GM10847 (cell line): ENCODE data around the gene TST.

Source experiments
- POLR2A ChIP-seq: IDR thresholded peaks from 2 replicates; pipeline ENCODE4 v1.6.1; 2011; ENCODE audit not compliant: insufficient read length; ENCODE audit errors: extremely low read depth

TST gene

DNA sequence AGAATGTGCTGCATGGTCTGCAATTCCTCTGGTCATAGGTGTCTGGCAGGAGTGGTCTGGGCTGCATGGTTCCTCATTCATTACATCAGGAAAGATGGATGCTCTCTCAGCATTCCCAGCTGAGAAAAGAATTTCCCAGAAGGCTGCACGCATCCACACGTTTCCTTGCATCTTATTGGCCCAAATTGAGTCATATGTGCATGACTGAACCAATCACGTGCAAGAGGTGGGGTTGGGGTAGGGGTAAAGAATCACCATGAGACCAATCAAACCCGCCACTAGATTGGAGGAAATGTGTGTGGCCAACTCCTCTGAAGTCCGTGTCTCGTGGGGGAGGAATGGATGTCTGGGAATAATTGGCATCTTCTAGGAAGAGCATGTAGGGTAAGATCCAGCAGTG is 28.8 kb downstream of the TST start:
- TF ChIP-seq POLR2A, result no peak

- TF ChIP-seq POLR2A, result no peak
Observed at GRCh38 chr22:36988075-36988832, 31.0 kb downstream of the TST start.

DNA sequence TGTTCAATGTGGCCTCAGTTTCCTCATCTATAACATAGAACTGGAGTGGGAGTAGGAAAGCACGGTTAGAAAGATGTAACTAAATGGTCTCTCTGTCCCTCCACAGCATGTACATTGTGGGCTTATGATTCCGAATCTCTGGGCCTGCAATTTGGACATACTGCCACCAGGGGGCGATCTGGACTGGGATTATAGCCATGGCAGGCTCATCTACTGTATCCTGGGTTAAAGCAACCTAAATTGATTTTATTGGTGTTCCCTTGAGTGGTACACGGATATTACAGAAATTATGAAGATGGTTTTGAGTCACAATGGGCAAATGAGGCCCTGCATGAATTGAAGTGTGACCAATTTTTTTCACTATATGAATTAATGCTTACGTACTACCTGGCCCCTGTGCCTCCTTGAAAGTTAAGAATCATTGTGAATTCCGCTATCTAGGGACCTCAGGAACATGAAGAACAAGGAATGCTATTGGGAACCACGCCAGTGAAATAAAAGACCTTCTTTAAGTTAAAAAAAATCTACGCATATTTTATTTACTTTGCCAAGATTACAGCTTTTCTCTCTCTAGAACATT is 32.9 kb downstream of the TST start:
- TF ChIP-seq POLR2A, result no peak

- TF ChIP-seq POLR2A, result no peak
Observed at GRCh38 chr22:36985211-36985889, 33.9 kb downstream of the TST start.

DNA sequence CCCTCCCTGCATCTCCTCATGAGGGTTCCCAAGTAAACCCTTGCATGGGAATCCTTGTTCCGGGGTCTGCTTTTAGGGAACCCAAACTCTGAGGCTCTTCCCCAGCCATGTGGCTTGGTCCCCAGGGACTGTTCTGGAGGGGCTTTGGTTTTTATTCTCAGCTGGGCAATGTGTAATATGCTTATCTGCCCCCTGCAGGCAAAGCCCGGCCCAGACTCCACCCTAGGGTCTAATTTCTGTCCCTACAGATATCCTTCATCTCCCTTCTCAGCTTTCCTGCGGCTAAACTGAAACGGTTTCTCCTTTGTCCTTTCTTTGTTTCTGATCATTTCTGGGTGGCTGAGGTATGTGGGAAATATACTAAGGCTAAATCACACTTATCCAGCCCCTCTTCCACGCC is 37.1 kb downstream of the TST start:
- TF ChIP-seq POLR2A, result no peak

DNA sequence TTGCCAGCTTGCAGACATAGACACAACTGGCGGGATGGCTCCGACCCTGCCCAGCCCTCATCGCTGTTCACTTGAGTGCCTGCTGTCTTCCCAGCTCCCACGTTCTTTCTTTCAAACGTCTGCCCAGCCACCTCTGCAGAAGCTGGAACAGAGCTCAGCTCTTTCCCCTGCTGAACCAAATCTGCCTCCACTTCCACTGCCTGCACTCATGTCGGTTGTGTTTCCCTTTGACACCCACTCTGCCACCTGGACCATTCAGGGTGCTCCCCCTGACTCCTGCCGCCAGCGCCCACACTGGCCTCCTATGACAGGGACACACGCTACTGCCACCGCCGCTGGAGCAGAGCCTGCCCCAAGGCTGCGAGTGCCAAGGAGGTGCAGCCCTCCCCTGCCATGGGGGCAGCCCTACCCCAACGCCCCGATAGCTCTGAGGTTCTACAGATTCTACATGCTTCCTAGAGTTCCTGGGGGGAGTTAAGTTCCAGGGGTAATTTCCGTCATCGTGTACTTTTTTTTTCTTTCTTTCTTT is 37.9 kb downstream of the TST start:
- no peak for TF ChIP-seq POLR2A

GRCh38 chr22:36979016-36979910 is 40.0 kb downstream of the TST start:
- no peak for TF ChIP-seq POLR2A

GRCh38 chr22:36977947-36978660 is 41.1 kb downstream of the TST start:
- no peak for TF ChIP-seq POLR2A

DNA sequence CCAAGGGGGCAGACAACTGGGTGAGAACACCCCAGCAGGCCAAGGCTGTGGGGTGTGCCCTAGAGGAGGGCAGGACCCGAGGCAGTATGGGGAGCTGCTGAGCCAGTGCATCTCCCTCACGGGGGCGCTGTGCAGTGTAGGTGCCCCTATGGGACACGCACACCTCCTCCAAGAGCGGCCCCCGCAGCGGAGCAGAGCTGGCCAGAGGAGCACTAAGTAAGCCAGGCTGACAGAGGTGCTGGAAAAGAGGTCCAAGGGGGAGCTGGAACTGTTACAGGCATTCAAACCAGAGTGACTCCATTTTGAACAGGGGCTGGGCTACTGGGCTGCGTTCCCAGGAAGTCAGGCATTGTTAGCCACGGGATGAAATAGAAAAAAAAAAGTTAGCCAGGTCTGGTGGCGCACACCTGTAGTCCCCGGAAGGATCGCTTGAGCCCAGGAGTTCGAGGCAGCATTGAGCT is 41.8 kb downstream of the TST start:
- TF ChIP-seq POLR2A, result no peak

DNA sequence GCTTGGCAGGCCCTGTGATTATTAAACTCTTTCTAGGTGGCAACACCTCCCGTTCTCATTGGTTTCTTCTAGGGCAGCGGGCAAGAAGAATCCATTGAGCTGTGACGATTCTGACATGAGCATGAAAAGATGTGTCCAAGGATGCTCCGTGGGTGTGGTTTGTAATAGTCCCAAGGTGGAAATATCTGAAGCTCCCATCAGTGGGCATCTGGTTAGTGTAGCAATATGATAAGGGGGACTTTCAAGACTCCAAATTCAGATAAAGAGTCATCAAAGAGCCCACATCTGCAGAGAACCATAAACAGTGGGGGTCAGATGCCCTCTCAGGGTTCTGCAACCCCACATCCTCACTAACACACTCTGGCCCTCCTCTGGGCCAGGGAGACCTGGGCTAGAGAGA is 42.6 kb downstream of the TST start:
- TF ChIP-seq POLR2A, result no peak

- no peak for TF ChIP-seq POLR2A
Observed at GRCh38 chr22:36971341-36972125, 47.7 kb downstream of the TST start.

- no peak for TF ChIP-seq POLR2A
Observed at GRCh38 chr22:36968249-36968964, 50.8 kb downstream of the TST start.
